ENCODE data around the gene PCDHA13.
"Not testable (repeated sequence)": the region's sequence is repeated elsewhere in the genome, so short reads cannot be mapped to it uniquely, and the experiment has no call there.

The PCDHA13 gene

DNA sequence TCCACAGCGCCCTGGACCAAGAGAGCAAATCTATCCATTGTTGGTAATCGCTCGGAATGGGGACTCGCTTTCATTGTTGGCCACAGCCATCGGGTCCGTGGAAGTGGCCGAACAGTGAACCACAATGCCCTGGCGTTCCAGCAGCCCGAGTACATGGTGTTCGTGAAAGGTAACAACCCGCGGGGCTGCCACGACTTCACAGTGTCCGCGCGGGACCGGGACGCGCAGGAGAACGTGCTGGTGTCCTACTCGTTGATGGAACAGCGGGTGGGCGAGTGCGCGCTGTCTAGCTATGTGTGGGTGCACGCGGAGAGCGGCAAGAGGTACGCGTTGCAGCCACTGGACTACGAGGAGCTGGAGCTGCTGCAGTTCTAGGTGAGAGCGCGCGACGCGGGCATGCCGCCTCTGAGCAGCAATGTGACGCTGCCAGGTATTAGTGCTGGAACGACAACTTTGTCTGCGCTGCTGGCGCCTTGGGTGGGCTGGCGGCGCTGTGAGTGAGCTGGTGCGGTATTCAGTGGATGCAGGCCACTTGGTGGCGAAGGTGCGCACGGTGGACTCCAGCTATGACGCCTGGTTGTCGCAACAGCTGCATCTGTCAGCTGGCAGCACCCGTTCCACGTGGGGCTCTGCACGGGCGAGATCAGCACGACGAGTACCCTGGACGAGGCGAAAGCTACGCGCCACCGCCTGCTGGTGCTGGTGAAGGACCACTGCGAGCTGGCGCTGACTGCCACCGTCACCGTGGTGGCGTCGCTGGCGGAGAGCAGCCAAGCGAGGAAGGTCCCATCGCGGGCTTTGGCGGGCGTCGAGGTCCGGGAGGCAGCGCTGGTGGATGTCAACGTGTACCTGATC, 19.3 kb upstream of the PCDHA13 start:
- H3K4me3 ChIP-seq (ENCODE audit: low read depth, low read length): no peak overlapping the region
- DNase-seq (ENCODE audit: low read depth): no peak
- TF ChIP-seq, protein P1, sequence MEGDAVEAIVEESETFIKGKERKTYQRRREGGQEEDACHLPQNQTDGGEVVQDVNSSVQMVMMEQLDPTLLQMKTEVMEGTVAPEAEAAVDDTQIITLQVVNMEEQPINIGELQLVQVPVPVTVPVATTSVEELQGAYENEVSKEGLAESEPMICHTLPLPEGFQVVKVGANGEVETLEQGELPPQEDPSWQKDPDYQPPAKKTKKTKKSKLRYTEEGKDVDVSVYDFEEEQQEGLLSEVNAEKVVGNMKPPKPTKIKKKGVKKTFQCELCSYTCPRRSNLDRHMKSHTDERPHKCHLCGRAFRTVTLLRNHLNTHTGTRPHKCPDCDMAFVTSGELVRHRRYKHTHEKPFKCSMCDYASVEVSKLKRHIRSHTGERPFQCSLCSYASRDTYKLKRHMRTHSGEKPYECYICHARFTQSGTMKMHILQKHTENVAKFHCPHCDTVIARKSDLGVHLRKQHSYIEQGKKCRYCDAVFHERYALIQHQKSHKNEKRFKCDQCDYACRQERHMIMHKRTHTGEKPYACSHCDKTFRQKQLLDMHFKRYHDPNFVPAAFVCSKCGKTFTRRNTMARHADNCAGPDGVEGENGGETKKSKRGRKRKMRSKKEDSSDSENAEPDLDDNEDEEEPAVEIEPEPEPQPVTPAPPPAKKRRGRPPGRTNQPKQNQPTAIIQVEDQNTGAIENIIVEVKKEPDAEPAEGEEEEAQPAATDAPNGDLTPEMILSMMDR (conservative IDR thresholded peaks at IDR 0.05; ENCODE audit: low read depth, low read length): no peak

DNA sequence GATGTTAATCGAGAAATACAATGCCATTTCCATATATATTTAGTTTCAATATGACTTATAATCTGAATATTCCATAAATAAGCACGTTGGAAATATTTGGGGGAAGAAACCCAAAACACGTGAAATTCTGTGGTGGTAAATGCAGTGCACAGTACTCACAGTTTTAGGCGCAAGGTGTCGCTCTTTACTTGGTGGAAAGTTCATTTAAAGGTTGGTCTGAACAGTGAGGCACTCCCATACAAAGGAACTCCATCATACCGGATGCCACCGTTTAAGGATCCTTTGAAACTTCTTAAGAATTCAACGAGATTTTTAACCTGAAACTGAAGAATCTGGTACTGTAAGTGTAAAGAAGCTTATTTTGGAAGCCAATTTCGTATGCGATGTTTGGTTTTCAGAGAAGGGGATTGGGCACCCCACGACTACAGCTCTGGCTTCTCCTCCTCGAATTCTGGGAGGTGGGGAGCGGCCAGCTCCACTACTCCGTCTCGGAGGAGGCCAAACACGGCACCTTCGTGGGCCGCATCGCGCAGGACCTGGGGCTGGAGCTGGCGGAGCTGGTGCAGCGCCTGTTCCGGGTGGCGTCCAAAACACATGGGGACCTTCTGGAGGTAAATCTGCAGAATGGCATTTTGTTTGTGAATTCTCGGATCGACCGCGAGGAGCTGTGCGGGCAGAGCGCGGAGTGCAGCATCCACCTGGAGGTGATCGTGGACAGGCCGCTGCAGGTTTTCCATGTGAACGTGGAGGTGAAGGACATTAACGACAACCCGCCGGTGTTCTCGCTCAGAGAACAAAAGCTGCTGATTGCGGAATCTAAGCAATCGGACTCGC, 13.0 kb upstream of the PCDHA13 start, which contains the start of gene PCDHA11:
TSS of gene PCDHA11 (plus strand) at position 237 of the 834 bp plus-strand sequence. CDS start at position 384, 147 bp downstream.
- H3K4me3 ChIP-seq (ENCODE audit: low read depth, low read length): no peak within 1 kb of the TSS
- TF ChIP-seq, protein P1 (conservative IDR thresholded peaks at IDR 0.05; ENCODE audit: low read depth, low read length): no peak
- DNase-seq (ENCODE audit: low read depth): no peak

DNA sequence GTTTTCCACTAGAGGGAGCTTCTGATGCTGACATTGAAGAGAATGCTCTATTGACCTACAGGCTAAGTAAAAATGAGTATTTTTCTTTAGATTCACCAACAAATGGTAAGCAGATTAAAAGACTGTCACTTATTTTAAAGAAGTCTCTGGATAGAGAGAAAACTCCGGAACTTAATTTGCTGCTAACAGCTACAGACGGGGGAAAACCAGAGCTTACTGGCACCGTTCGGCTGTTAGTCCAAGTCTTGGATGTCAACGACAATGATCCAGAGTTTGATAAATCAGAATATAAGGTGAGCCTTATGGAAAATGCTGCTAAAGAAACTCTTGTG, 12.4 kb upstream of the PCDHA13 start:
- TF ChIP-seq, protein P1 (conservative IDR thresholded peaks at IDR 0.05; ENCODE audit: low read depth, low read length): no peak
- no peak for DNase-seq (ENCODE audit: low read depth)
- no peak overlapping the region for H3K4me3 ChIP-seq (ENCODE audit: low read depth, low read length)

DNA sequence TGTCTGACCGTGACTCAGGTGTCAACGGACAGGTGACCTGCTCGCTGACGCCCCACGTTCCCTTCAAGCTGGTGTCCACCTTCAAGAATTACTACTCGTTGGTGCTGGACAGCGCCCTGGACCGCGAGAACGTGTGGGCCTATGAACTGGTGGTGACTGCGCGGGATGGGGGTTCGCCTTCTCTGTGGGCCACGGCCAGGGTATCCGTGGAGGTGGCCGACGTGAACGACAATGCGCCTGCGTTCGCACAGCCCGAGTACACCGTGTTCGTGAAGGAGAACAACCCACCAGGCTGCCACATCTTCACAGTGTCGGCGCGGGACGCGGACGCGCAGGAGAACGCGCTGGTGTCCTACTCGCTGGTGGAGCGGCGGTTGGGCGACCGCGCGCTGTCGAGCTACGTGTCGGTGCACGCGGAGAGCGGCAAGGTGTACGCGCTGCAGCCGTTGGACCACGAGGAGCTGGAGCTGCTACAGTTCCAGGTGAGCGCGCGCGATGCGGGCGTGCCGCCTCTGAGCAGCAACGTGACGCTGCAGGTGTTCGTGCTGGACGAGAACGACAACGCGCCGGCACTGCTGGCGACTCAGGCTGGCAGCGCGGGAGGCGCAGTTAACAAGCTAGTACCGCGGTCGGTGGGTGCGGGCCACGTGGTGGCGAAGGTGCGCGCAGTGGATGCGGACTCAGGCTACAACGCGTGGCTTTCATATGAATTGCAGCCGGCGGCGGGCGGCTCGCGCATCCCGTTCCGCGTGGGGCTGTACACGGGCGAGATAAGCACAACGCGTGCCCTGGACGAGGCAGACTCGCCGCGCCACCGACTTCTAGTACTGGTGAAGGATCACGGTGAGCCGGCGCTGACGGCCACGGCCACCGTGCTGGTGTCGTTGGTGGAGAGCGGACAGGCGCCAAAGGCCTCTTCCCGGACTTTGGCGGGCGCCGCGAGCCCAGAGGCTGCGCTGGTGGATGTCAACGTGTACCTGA, 11.4 kb upstream of the PCDHA13 start:
- TF ChIP-seq, protein P1 (conservative IDR thresholded peaks at IDR 0.05; ENCODE audit: low read depth, low read length): no peak
- H3K4me3 ChIP-seq (ENCODE audit: low read depth, low read length): no peak overlapping the region
- no peak for DNase-seq (ENCODE audit: low read depth)

DNA sequence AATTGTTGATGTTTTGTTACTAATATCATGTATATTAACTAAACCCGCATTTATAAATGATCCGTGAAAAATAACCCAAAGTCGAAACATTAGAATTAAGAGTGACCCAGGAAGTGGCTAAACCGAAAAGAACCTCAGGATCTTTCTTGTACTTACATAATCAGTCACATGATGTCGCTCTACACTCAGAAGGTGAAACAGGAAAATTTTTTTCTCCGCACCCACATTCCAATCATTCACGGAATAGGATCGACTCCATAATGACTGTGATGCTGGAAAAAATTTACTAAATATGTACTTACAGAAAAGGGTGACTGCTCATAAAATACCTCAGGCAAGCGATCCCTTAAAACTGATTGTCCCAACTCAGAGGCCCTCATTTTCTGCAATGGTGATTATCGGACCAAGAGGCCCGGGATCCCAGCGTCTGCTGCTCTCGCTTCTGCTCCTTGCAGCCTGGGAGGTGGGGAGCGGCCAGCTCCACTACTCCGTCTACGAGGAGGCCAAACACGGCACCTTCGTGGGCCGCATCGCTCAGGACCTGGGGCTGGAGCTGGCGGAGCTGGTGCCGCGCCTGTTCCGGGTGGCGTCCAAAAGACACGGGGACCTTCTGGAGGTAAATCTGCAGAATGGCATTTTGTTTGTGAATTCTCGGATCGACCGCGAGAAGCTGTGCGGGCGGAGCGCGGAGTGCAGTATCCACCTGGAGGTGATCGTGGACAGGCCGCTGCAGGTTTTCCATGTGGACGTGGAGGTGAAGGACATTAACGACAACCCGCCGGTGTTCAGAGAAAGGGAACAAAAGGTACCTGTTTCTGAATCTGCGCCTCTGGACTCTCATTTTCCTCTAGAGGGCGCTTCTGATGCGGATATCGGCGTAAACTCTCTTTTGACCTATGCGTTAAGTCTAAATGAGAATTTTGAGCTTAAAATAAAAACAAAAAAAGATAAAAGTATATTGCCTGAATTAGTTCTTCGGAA, 6.5 kb upstream of the PCDHA13 start, which contains the start of gene PCDHA12:
TSS of gene PCDHA12 (plus strand) at position 224 of the 981 bp plus-strand sequence. CDS start at position 389, 165 bp downstream.
- TF ChIP-seq, protein P1 (conservative IDR thresholded peaks at IDR 0.05; ENCODE audit: low read depth, low read length): no peak
- DNase-seq (ENCODE audit: low read depth): no peak
- no peak within 1 kb of the TSS for H3K4me3 ChIP-seq (ENCODE audit: low read depth, low read length)

DNA sequence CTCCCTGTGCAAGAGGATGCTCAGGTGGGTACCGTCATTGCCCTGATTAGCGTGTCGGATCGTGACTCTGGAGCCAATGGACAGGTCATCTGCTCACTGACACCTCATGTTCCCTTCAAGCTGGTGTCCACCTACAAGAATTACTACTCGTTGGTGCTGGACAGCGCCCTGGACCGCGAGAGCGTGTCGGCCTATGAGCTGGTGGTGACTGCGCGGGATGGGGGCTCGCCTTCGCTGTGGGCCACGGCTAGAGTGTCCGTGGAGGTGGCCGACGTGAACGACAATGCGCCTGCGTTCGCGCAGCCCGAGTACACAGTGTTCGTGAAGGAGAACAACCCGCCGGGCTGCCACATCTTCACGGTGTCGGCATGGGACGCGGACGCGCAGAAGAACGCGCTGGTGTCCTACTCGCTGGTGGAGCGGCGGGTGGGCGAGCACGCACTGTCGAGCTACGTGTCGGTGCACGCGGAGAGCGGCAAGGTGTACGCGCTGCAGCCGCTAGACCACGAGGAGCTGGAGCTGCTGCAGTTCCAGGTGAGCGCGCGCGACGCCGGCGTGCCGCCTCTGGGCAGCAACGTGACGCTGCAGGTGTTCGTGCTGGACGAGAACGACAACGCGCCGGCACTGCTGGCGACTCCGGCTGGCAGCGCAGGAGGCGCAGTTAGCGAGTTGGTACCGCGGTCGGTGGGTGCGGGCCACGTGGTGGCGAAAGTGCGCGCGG, 5.2 kb upstream of the PCDHA13 start:
- H3K4me3 ChIP-seq (ENCODE audit: low read depth, low read length): not testable (repeated sequence)

More for the DNA sequence above, 5.2 kb upstream of the PCDHA13 start:
- DNase-seq (ENCODE audit: low read depth): not testable (repeated sequence)

Data from choroid plexus epithelial cell (primary cell).